ENCODE results near the gene PRPS1L1.

Gene PRPS1L1

DNA sequence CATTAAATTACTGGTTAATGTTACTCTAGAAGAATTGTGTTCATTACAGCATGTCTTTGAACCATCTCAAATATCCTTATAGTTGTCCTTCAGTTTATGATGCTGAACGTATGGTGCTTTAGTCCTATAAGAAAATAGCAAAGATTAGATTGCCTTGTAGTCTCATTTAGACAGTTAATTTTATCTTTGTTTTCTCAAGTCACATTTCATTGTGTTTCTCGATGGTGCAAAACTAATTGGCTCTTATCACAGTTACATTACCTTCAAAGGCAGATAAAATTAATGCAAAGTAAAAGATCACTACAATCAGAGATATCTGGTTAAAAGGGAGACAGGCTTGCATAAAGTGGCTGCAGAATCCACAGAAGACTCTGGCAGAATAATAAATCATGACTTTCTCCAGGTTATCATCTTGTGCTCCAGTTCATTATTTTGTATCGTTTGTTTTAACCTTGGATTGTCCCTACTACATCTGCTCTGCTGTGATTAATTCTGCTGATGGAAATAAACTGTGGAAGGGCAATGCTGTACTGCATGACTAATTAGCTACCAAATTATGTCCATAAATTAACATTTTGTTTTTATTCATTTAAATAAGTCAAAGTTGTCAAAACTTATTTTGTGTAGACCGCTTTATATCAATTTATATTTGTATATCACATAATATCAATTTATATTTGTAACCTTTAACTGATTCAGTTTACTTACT is 24.2 kb downstream of the PRPS1L1 start:
- Histone ChIP-seq H3K9ac (ENCODE audit: low read length) (no peak overlapping the region), H3K4me3 (ENCODE audit: low read length) (no peak overlapping the region), H3K4me2 (ENCODE audit: low read depth, low read length) (no peak overlapping the region), H2AFZ (ENCODE audit: low read length) (no peak overlapping the region), H3K27ac (ENCODE audit: low read length) (no peak overlapping the region), H3K79me2 (ENCODE audit: low read length) (no peaks in the 10 kb centered on the region), H3K27me3 (replicated peaks; ENCODE audit: insufficient read depth, low read length) (no peaks in the 10 kb centered on the region), H3K9me2 (replicated peaks; ENCODE audit: insufficient read depth, low read length) (no peaks in the 10 kb centered on the region), H4K20me1 (ENCODE audit: insufficient read depth, low read length) (no peaks in the 10 kb centered on the region), H3K9me3 (replicated peaks; ENCODE audit: insufficient read depth, low read length) (no peaks in the 10 kb centered on the region), H3F3A (ENCODE audit: insufficient read depth, low read length) (no peaks in the 10 kb centered on the region), H3K4me1 (ENCODE audit: low read length) (no peaks in the 10 kb centered on the region), H3K36me3 (replicated peaks; ENCODE audit: insufficient read depth, low read length) (no peaks in the 10 kb centered on the region)
- no peak for DNase-seq
- no peak for TF ChIP-seq EZH2phosphoT487 (IDR thresholded peaks at IDR 0.05; ENCODE audit: low read length)
- TF ChIP-seq, protein P1, sequence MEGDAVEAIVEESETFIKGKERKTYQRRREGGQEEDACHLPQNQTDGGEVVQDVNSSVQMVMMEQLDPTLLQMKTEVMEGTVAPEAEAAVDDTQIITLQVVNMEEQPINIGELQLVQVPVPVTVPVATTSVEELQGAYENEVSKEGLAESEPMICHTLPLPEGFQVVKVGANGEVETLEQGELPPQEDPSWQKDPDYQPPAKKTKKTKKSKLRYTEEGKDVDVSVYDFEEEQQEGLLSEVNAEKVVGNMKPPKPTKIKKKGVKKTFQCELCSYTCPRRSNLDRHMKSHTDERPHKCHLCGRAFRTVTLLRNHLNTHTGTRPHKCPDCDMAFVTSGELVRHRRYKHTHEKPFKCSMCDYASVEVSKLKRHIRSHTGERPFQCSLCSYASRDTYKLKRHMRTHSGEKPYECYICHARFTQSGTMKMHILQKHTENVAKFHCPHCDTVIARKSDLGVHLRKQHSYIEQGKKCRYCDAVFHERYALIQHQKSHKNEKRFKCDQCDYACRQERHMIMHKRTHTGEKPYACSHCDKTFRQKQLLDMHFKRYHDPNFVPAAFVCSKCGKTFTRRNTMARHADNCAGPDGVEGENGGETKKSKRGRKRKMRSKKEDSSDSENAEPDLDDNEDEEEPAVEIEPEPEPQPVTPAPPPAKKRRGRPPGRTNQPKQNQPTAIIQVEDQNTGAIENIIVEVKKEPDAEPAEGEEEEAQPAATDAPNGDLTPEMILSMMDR (IDR thresholded peaks at IDR 0.05; ENCODE audit: low read length) = no peak

DNA sequence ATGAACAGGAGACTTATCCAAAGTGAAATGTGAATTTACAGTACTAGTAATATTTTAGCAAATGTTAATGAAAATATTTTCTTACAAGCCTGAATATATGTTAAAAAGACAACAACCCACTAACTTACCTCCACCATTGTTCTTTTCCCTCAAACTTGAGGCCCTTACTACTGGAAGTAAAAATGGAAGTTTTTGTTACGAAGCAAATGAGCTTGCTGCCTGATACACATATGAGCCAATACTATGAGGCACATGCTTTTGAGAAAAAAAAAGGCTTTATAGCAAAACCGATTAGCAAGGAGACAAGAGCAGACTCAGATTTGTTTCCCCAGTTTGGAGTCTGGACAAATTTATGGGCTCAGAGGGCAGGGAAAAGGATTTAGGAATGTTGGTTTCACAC is 29.0 kb downstream of the PRPS1L1 start:
- no peaks in the 10 kb centered on the region for H3K36me3 ChIP-seq (replicated peaks; ENCODE audit: insufficient read depth, low read length)
- H4K20me1 ChIP-seq (ENCODE audit: insufficient read depth, low read length) = no peaks in the 10 kb centered on the region
- 0 out of 2 replicates have a peak, but pooled peaks cover 8% of the 10 kb centered on the region for H3K4me1 ChIP-seq (ENCODE audit: low read length)
- H3K27me3 ChIP-seq (replicated peaks; ENCODE audit: insufficient read depth, low read length) = no peaks in the 10 kb centered on the region
- H3K9me3 ChIP-seq (replicated peaks; ENCODE audit: insufficient read depth, low read length) = no peaks in the 10 kb centered on the region
- no peak overlapping the region for H3K4me2 ChIP-seq (ENCODE audit: low read depth, low read length)
- H3K9ac ChIP-seq (ENCODE audit: low read length) = no peak overlapping the region
- no peak for DNase-seq
- no peak overlapping the region for H3K4me3 ChIP-seq (ENCODE audit: low read length)
- no peaks in the 10 kb centered on the region for H3K79me2 ChIP-seq (ENCODE audit: low read length)
- H3K9me2 ChIP-seq (replicated peaks; ENCODE audit: insufficient read depth, low read length) = no peaks in the 10 kb centered on the region
- H3F3A ChIP-seq (ENCODE audit: insufficient read depth, low read length) = no peaks in the 10 kb centered on the region
- no peak overlapping the region for H3K27ac ChIP-seq (ENCODE audit: low read length)
- TF ChIP-seq, protein P1 (IDR thresholded peaks at IDR 0.05; ENCODE audit: low read length) = no peak
- no peak for TF ChIP-seq EZH2 (optimal IDR thresholded peaks at IDR 0.05; ENCODE audit: low read depth, low read length)
- no peak overlapping the region for H2AFZ ChIP-seq (ENCODE audit: low read length)

DNA sequence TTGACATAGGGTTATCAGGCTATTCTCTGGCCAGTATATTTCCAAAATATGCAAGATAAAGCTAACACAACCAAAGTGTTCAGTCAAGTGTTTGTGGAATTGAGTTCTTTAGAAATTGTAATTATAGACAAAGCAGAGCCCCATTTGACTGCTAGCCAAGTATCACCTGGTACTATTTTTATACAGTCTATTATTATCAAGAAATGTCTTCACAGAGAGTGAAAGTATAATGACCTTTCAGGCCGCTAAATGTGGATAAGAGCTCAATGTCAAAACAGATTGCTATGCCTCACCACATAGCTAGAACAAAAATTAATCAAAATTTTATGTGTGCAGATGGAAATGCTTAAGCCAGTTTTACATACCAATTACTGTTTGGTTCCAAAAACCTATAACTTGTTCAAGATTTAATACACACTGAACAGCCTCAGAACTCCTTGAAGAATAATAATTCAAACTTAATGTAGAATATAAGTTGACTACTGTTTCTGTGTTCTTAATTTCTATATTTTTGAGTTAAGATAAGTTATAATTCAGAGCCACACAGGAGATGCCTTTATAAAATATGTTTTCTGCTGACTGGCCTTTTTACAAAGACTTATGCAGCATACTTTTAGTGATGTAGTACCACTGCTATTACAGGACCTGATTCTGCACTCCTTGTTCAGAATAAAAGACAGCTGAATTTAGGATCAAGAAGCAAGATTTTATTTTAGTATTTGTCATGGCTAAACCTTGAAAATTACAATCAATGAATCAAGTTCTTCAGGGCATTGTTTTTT is 31.0 kb downstream of the PRPS1L1 start:
- no peak overlapping the region; the same call in 1 of the 2 replicates for H3K4me2 ChIP-seq (ENCODE audit: low read depth, low read length)
- H3K9ac ChIP-seq (ENCODE audit: low read length) = no peak overlapping the region
- H3K27ac ChIP-seq (ENCODE audit: low read length) = no peak overlapping the region
- H3K79me2 ChIP-seq (ENCODE audit: low read length) = no peaks in the 10 kb centered on the region
- no peaks in the 10 kb centered on the region for H3K27me3 ChIP-seq (replicated peaks; ENCODE audit: insufficient read depth, low read length)
- no peak overlapping the region for H3K4me3 ChIP-seq (ENCODE audit: low read length)
- TF ChIP-seq, protein P1 (IDR thresholded peaks at IDR 0.05; ENCODE audit: low read length) = no peak
- TF ChIP-seq EZH2 (optimal IDR thresholded peaks at IDR 0.05; ENCODE audit: low read depth, low read length) (no peak), EZH2phosphoT487 (IDR thresholded peaks at IDR 0.05; ENCODE audit: low read length) (no peak)
- H3K9me2 ChIP-seq (replicated peaks; ENCODE audit: insufficient read depth, low read length) = no peaks in the 10 kb centered on the region
- H3K9me3 ChIP-seq (replicated peaks; ENCODE audit: insufficient read depth, low read length) = no peaks in the 10 kb centered on the region
- 0 out of 2 replicates have a peak, but pooled peaks cover 8% of the 10 kb centered on the region for H3K4me1 ChIP-seq (ENCODE audit: low read length)
- H3F3A ChIP-seq (ENCODE audit: insufficient read depth, low read length) = no peaks in the 10 kb centered on the region
- DNase-seq = peak; percentile 18
- H4K20me1 ChIP-seq (ENCODE audit: insufficient read depth, low read length) = no peaks in the 10 kb centered on the region
- H2AFZ ChIP-seq (ENCODE audit: low read length) = no peak overlapping the region
- H3K36me3 ChIP-seq (replicated peaks; ENCODE audit: insufficient read depth, low read length) = no peaks in the 10 kb centered on the region

All from MM.1S (cell line).